ENCODE measurements around the gene SAMD4A.

DNA sequence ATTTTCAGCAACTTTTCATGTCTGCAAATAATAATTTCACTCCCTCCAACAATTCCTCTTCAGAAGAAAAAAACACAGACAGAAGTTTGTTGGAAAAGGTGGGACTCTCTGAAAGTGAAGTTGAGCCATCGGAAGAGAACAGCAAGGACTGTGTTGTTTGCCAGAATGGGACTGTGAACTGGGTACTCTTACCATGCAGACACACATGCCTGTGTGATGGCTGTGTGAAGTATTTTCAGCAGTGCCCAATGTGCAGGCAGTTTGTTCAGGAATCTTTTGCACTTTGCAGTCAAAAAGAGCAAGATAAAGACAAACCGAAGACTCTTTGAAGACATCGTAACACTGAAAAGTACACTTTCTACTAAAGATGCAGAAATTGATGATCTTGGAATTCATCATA lies 28.9 kb upstream of the SAMD4A start:
- TF ChIP-seq, protein P1, sequence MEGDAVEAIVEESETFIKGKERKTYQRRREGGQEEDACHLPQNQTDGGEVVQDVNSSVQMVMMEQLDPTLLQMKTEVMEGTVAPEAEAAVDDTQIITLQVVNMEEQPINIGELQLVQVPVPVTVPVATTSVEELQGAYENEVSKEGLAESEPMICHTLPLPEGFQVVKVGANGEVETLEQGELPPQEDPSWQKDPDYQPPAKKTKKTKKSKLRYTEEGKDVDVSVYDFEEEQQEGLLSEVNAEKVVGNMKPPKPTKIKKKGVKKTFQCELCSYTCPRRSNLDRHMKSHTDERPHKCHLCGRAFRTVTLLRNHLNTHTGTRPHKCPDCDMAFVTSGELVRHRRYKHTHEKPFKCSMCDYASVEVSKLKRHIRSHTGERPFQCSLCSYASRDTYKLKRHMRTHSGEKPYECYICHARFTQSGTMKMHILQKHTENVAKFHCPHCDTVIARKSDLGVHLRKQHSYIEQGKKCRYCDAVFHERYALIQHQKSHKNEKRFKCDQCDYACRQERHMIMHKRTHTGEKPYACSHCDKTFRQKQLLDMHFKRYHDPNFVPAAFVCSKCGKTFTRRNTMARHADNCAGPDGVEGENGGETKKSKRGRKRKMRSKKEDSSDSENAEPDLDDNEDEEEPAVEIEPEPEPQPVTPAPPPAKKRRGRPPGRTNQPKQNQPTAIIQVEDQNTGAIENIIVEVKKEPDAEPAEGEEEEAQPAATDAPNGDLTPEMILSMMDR (IDR thresholded peaks at IDR 0.05), result no peak
- no peak for TF ChIP-seq POLR2A (IDR thresholded peaks at IDR 0.05)

Measured in tibial nerve (tissue), 3 donors.